Measurements from ENCODE around the gene APBB1. TPM values are rescaled to one million over a fixed set of nuclear protein-coding genes. Genes with fewer than 3 reads are reported as not detected.

The APBB1 gene
- total and polyA plus RNA-seq, 10 of the 15 experiments (the other 5 are each of a cell fraction or from before 2014, with no cell fraction given), result 0.31 to 10.6 (median 5.4) TPM

GRCh38 chr11:6402561-6402981 is 16.3 kb downstream of the APBB1 start (continued):
- TF ChIP-seq BCL3 (IDR thresholded peaks at IDR 0.05; ENCODE audit: borderline replicate concordance, insufficient read depth, low read depth, low read length, poor library complexity, severe bottlenecking) (peak; percentile 47), HCFC1 (IDR thresholded peaks at IDR 0.05; ENCODE audit: low read length) (no peak), BMI1 (IDR thresholded peaks at IDR 0.05; ENCODE audit: borderline replicate concordance) (no peak), STAT1 (conservative IDR thresholded peaks at IDR 0.05) (no peak), ZBTB11 (CRISPR knock-in tag; IDR thresholded peaks at IDR 0.05) (no peak), JUNB (IDR thresholded peaks at IDR 0.05) (peak; percentile 86), EGR1 (IDR thresholded peaks at IDR 0.05; ENCODE audit: borderline replicate concordance in 1 of 2, low read depth in 2 of 2, low read length in 2 of 2) (no peak), SKIL (IDR thresholded peaks at IDR 0.05; ENCODE audit: low read depth, poor library complexity, severe bottlenecking) (peak; percentile 75), MTA2 (IDR thresholded peaks at IDR 0.05; ENCODE audit: low read depth) (peak; percentile 67), MAX (IDR thresholded peaks at IDR 0.05; ENCODE audit: low read depth, low read length) (no peak), NRF1 (conservative IDR thresholded peaks at IDR 0.05; ENCODE audit: low read depth, low read length) (no peak), ZBED1 (IDR thresholded peaks at IDR 0.05; ENCODE audit: borderline replicate concordance) (no peak), TARDBP (IDR thresholded peaks at IDR 0.05; ENCODE audit: borderline replicate concordance) (no peak), ZNF622 (IDR thresholded peaks at IDR 0.05) (no peak), TCF3 (IDR thresholded peaks at IDR 0.05; ENCODE audit: borderline replicate concordance, insufficient read depth, low read depth, low read length) (no peak; the same call in 1 of the 2 replicates), STAT3 (IDR thresholded peaks at IDR 0.05; ENCODE audit: low read depth, low read length) (no peak), SIX5 (IDR thresholded peaks at IDR 0.05; ENCODE audit: low read depth, low read length, severe bottlenecking) (no peak)
- TF ChIP-seq, protein P1, sequence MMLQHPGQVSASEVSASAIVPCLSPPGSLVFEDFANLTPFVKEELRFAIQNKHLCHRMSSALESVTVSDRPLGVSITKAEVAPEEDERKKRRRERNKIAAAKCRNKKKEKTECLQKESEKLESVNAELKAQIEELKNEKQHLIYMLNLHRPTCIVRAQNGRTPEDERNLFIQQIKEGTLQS (IDR thresholded peaks at IDR 0.05; ENCODE audit: borderline replicate concordance, extremely low read depth, low read depth, low read length), result no peak
- TF ChIP-seq, protein P2, sequence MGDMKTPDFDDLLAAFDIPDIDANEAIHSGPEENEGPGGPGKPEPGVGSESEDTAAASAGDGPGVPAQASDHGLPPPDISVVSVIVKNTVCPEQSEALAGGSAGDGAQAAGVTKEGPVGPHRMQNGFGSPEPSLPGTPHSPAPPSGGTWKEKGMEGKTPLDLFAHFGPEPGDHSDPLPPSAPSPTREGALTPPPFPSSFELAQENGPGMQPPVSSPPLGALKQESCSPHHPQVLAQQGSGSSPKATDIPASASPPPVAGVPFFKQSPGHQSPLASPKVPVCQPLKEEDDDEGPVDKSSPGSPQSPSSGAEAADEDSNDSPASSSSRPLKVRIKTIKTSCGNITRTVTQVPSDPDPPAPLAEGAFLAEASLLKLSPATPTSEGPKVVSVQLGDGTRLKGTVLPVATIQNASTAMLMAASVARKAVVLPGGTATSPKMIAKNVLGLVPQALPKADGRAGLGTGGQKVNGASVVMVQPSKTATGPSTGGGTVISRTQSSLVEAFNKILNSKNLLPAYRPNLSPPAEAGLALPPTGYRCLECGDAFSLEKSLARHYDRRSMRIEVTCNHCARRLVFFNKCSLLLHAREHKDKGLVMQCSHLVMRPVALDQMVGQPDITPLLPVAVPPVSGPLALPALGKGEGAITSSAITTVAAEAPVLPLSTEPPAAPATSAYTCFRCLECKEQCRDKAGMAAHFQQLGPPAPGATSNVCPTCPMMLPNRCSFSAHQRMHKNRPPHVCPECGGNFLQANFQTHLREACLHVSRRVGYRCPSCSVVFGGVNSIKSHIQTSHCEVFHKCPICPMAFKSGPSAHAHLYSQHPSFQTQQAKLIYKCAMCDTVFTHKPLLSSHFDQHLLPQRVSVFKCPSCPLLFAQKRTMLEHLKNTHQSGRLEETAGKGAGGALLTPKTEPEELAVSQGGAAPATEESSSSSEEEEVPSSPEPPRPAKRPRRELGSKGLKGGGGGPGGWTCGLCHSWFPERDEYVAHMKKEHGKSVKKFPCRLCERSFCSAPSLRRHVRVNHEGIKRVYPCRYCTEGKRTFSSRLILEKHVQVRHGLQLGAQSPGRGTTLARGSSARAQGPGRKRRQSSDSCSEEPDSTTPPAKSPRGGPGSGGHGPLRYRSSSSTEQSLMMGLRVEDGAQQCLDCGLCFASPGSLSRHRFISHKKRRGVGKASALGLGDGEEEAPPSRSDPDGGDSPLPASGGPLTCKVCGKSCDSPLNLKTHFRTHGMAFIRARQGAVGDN (IDR thresholded peaks at IDR 0.05), result no peak

Data from GM12878 (cell line).